ENCODE results near the gene CX3CL1.

DNA sequence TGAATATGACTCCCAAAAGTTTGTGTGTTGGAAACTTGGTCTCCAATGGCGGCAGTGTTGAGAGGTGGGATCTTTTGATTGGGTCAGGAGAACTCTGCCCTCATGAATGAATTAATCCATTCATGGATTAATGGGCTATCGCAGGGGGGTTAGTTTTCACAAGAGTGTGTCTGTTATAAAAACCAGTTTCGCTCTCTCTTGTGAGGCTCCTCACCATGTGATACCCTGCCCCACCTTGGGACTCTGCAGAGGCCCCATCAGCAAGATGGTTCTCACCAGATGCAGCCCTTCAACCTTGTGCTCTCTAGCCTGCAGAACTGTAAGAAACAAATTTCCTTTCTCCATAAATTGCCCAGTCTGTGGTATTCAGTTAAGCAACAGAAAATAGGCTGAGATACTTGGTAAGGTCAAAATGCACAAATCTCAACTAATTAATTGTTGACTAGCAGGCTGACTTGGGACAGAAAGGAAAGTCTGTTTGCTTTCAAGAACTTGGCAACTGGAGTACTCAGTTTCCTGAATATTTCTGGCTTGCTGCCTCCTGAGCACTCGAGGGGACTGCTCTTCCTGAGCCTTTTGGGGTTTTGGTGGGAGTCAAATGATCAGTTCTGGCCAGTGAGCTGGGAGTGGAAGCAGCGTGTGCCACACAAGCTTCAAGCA, 18.5 kb downstream of the CX3CL1 start:
- TF ChIP-seq, protein P1, sequence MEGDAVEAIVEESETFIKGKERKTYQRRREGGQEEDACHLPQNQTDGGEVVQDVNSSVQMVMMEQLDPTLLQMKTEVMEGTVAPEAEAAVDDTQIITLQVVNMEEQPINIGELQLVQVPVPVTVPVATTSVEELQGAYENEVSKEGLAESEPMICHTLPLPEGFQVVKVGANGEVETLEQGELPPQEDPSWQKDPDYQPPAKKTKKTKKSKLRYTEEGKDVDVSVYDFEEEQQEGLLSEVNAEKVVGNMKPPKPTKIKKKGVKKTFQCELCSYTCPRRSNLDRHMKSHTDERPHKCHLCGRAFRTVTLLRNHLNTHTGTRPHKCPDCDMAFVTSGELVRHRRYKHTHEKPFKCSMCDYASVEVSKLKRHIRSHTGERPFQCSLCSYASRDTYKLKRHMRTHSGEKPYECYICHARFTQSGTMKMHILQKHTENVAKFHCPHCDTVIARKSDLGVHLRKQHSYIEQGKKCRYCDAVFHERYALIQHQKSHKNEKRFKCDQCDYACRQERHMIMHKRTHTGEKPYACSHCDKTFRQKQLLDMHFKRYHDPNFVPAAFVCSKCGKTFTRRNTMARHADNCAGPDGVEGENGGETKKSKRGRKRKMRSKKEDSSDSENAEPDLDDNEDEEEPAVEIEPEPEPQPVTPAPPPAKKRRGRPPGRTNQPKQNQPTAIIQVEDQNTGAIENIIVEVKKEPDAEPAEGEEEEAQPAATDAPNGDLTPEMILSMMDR (IDR thresholded peaks at IDR 0.05; ENCODE audit: poor library complexity, severe bottlenecking) = no peak
- no peak for TF ChIP-seq RAD21 (conservative IDR thresholded peaks at IDR 0.05)
- TF ChIP-seq EP300 (conservative IDR thresholded peaks at IDR 0.05; ENCODE audit: poor library complexity, severe bottlenecking) = no peak
- TF ChIP-seq TAF1 (IDR thresholded peaks at IDR 0.05; ENCODE audit: low read depth) = no peak
- TF ChIP-seq, protein P2, sequence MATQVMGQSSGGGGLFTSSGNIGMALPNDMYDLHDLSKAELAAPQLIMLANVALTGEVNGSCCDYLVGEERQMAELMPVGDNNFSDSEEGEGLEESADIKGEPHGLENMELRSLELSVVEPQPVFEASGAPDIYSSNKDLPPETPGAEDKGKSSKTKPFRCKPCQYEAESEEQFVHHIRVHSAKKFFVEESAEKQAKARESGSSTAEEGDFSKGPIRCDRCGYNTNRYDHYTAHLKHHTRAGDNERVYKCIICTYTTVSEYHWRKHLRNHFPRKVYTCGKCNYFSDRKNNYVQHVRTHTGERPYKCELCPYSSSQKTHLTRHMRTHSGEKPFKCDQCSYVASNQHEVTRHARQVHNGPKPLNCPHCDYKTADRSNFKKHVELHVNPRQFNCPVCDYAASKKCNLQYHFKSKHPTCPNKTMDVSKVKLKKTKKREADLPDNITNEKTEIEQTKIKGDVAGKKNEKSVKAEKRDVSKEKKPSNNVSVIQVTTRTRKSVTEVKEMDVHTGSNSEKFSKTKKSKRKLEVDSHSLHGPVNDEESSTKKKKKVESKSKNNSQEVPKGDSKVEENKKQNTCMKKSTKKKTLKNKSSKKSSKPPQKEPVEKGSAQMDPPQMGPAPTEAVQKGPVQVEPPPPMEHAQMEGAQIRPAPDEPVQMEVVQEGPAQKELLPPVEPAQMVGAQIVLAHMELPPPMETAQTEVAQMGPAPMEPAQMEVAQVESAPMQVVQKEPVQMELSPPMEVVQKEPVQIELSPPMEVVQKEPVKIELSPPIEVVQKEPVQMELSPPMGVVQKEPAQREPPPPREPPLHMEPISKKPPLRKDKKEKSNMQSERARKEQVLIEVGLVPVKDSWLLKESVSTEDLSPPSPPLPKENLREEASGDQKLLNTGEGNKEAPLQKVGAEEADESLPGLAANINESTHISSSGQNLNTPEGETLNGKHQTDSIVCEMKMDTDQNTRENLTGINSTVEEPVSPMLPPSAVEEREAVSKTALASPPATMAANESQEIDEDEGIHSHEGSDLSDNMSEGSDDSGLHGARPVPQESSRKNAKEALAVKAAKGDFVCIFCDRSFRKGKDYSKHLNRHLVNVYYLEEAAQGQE (IDR thresholded peaks at IDR 0.05; ENCODE audit: borderline replicate concordance) = no peak

All from neural cell (in vitro differentiated cells).